Suprapubic skin (tissue), 4 donors: Measurements from ENCODE around the gene CERS4. TPM values are rescaled to one million over a fixed set of nuclear protein-coding genes. Genes with fewer than 3 reads are reported as not detected.
"Not testable (repeated sequence)": the region's sequence is repeated elsewhere in the genome, so short reads cannot be mapped to it uniquely, and the experiment has no call there.

Experiments used
- DNase-seq, 2 donors: peaks; one replicate each; pipeline ENCODE4 v3.0.0-alpha.2; 2019; ENCODE audit warnings: low spot score in 2 of 2
- H3K27ac ChIP-seq: fragments of 200-600 bp; sonication (generic); one replicate; pipeline ENCODE4 v1.5.1; 2019
- H3K27me3 ChIP-seq: fragments of 200-600 bp; sonication (generic); one replicate; pipeline ENCODE4 v1.5.1; 2019
- H3K36me3 ChIP-seq: fragments of 200-600 bp; sonication (generic); one replicate; pipeline ENCODE4 v1.5.1; 2019
- H3K4me1 ChIP-seq: fragments of 200-600 bp; sonication (generic); one replicate; pipeline ENCODE4 v1.5.1; 2019
- H3K4me3 ChIP-seq: fragments of 200-600 bp; sonication (generic); one replicate; pipeline ENCODE4 v1.5.1; 2019; ENCODE audit warnings: mild to moderate bottlenecking
- H3K9me3 ChIP-seq: fragments of 200-600 bp; sonication (generic); one replicate; pipeline ENCODE4 v1.5.1; 2019
- CTCF ChIP-seq, 2 donors: fragments of 200-600 bp in 1 of 2; fragments of 450-650 bp in 1 of 2; sonication (generic) in 1 of 2; IDR thresholded peaks; one replicate each; pipeline ENCODE4 v1.5.1; 2016 to 2019; ENCODE audit warnings: antibody characterized with exemption in 2 of 2, mild to moderate bottlenecking in 1 of 2, moderate library complexity in 1 of 2
- EP300 ChIP-seq: sonication (generic); formaldehyde crosslinking; IDR thresholded peaks from one replicate; pipeline ENCODE4 v1.6.1; 2017; ENCODE audit warnings: antibody characterized with exemption
- POLR2A ChIP-seq, 2 donors: fragments of 450-650 bp; IDR thresholded peaks; one replicate each; pipeline ENCODE4 v1.6.1; 2017; ENCODE audit warnings: antibody characterized with exemption in 2 of 2, mild to moderate bottlenecking in 2 of 2, moderate library complexity in 2 of 2
- POLR2AphosphoS5 ChIP-seq, 3 donors: sonication (generic); formaldehyde crosslinking; IDR thresholded peaks; one replicate each; pipeline ENCODE4 v1.6.1; 2017; ENCODE audit warnings: antibody characterized with exemption in 3 of 3
- WGBS: methylation state at CpG from one replicate; pipeline ENCODE4 v1.1.5; 2018; 5-methylcytosine and 5-hydroxymethylcytosine counted together
- total RNA-seq, 4 donors: library from RNA; depleted of rRNA; stranded (reverse); fragments of >200 nt; gene quantifications; one replicate each; pipeline ENCODE4 v1.1.0, GENCODE V29; 2016

CERS4 gene
- total RNA-seq, 4 donors from 2014 or later, result 84.6 to 132 (median 118) TPM

- Histone ChIP-seq H3K4me3 (no peak overlapping the region), H3K4me1 (peaks cover 38% of the 10 kb centered on the region), H3K27me3 (no peaks in the 10 kb centered on the region), H3K27ac (no peak overlapping the region), H3K9me3 (no peaks in the 10 kb centered on the region), H3K36me3 (peaks cover 2% of the 10 kb centered on the region)
- no peak for DNase-seq
- WGBS, result 93% methylated on average over 4 of the region's 4 CpGs
- TF ChIP-seq POLR2AphosphoS5 (IDR thresholded peaks at IDR 0.05), result no peak
- no peak for TF ChIP-seq POLR2A (IDR thresholded peaks at IDR 0.05)
- no peak for TF ChIP-seq EP300
- TF ChIP-seq CTCF (IDR thresholded peaks at IDR 0.05), result no peak
These were observed 33.1 kb downstream of the CERS4 start for GRCh38 chr19:8242211-8242821.

DNA sequence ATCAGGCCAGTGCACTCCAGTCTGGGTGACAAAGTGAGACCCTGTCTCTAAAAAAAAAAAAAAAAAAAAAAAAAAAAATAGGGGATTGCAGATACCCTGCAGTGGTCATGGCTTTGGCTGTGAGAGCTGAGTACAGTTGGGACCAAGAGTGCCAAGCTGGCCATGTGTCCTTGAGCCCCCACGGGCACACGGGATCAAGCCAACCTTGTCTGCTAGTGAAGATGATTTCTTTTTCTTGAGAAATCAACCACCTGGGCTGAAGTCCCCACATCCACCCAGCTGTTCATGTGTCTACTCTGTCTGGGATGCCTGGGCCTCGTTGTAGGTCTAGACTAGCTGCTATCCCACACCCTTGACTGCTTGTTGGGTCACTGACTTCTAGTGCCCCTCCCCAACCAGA, 34.0 kb downstream of the CERS4 start:
- Histone ChIP-seq H3K4me3 (no peak overlapping the region), H3K27me3 (no peaks in the 10 kb centered on the region), H3K9me3 (no peaks in the 10 kb centered on the region), H3K27ac (no peak overlapping the region), H3K36me3 (peaks cover 6% of the 10 kb centered on the region), H3K4me1 (peaks cover 30% of the 10 kb centered on the region)
- no peak for TF ChIP-seq EP300
- TF ChIP-seq POLR2A (IDR thresholded peaks at IDR 0.05), result no peak
- TF ChIP-seq CTCF (IDR thresholded peaks at IDR 0.05), result no peak
- TF ChIP-seq POLR2AphosphoS5 (IDR thresholded peaks at IDR 0.05), result no peak
- 92% methylated on average over 3 of the region's 3 CpGs for WGBS
- no peak for DNase-seq

DNA sequence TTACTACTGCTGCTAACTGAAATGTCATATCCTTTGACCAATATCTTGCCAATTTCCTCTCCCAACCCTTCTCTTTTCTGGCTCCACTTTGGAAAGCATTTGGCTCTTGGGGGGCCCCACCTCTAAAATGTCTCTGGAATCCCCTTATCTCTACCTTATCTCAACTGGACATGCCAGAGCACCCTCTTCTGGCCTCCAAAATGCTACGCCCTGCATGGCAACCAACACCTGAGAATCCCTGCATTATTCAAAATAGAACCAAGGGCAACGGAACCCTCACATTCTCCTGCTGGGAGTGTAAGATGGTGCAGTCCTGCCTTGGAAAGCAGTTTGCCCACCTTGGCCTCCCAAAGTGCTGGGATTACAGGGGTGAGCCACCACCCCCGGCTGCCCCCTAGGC, 35.3 kb downstream of the CERS4 start:
- Histone ChIP-seq H3K4me1 (peaks cover 21% of the 10 kb centered on the region), H3K4me3 (no peak overlapping the region), H3K9me3 (no peaks in the 10 kb centered on the region), H3K27me3 (no peaks in the 10 kb centered on the region), H3K27ac (no peak overlapping the region), H3K36me3 (peaks cover 7% of the 10 kb centered on the region)
- TF ChIP-seq CTCF (IDR thresholded peaks at IDR 0.05) (no peak), EP300 (no peak), POLR2A (IDR thresholded peaks at IDR 0.05) (no peak), POLR2AphosphoS5 (IDR thresholded peaks at IDR 0.05) (no peak)
- DNase-seq, result no peak
- 81% methylated on average over 3 of the region's 3 CpGs for WGBS

GRCh38 chr19:8245869-8246835, 37.0 kb downstream of the CERS4 start:
- Histone ChIP-seq H3K4me3 (no peak overlapping the region), H3K9me3 (no peaks in the 10 kb centered on the region), H3K27ac (no peak overlapping the region), H3K4me1 (peaks cover 10% of the 10 kb centered on the region), H3K36me3 (peaks cover 7% of the 10 kb centered on the region), H3K27me3 (no peaks in the 10 kb centered on the region)
- 93% methylated on average over 11 of the region's 11 CpGs for WGBS
- no peak for TF ChIP-seq CTCF (IDR thresholded peaks at IDR 0.05)
- TF ChIP-seq POLR2AphosphoS5 (IDR thresholded peaks at IDR 0.05), result no peak
- TF ChIP-seq EP300, result no peak
- no peak for TF ChIP-seq POLR2A (IDR thresholded peaks at IDR 0.05)
- DNase-seq, result no peak

DNA sequence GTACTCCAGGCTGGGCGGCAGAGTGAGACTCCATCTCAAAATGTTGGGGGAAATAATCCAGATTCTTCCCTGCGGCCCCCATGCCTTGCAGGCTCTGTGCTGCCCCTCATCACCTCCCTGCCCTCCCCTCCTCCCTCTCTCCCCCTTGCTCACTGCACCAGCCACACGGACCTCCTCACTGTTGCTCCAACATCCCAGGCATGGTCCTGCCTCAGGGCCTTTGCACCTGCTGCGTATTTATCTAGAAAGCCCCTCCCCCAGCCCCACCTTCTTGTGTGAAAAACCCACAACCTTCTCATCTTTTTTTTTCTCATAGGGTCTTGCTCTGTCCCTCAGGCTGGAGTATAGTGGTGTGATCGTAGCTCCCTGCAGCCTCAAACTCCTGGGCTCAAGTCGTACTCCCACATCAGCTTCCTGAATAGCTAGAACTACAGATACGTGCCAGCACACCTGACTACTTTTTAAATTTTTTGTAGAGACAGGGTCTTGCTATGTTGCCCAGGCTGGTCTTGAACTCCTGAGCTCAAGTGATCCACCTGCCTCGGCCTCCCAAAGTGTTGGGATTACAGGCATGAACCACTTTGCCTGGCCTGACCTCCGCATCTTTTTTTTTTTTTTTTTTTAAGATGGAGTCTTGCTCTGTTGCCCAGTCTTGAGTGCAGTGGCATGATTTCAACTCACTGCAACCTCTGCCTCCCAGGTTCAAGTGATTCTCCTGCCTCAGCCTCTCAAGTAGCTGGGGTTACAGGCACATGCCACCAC, 38.1 kb downstream of the CERS4 start:
- H3K36me3 ChIP-seq, H3K27ac ChIP-seq, H3K4me3 ChIP-seq, H3K9me3 ChIP-seq, DNase-seq, H3K27me3 ChIP-seq: not testable (repeated sequence)
- WGBS, result 94% methylated on average over 9 of the region's 9 CpGs
- peaks cover 14% of the 10 kb centered on the region for H3K4me1 ChIP-seq
